Astrocyte (in vitro differentiated cells and primary cell): ENCODE data around the gene PYDC1. TPM values are rescaled to one million over a fixed set of nuclear protein-coding genes. Genes with fewer than 3 reads are reported as not detected.

Experiments
- DNase-seq: peaks from one replicate; pipeline ENCODE4 v3.0.0-alpha.2; 2010; ENCODE audit warnings: low read depth
- FAIRE-seq: peaks from 2 replicates; lab custom pipeline; 2011; peaks lifted over from hg19 to GRCh38; lab: Jason Lieb, UNC
- H2AFZ ChIP-seq: 2 replicates; pipeline ENCODE4 v1.6.0; 2012; ENCODE audit warnings: low read depth, low read length, inconsistent platforms
- H3K27ac ChIP-seq: 2 replicates; pipeline ENCODE4 v1.5.1; 2011; ENCODE audit warnings: low read depth, low read length, inconsistent platforms
- H3K27me3 ChIP-seq: 2 replicates; pipeline ENCODE4 v1.6.0; 2011; ENCODE audit warnings: low read length, inconsistent platforms; ENCODE audit not compliant: insufficient read depth
- H3K36me3 ChIP-seq: 2 replicates; pipeline ENCODE4 v1.5.1; 2011; ENCODE audit warnings: low read length, inconsistent platforms; ENCODE audit not compliant: insufficient read depth
- H3K4me1 ChIP-seq: 2 replicates; pipeline ENCODE4 v1.5.1; 2011; ENCODE audit warnings: low read length, inconsistent platforms; ENCODE audit not compliant: insufficient read depth
- H3K4me2 ChIP-seq: 2 replicates; pipeline ENCODE4 v1.6.0; 2012; ENCODE audit warnings: low read length, inconsistent platforms
- H3K4me3 ChIP-seq: 2 replicates; pipeline ENCODE4 v1.5.1; 2011; ENCODE audit warnings: low read depth, mild to moderate bottlenecking, low read length, inconsistent platforms; ENCODE audit not compliant: insufficient read depth
- H3K79me2 ChIP-seq: 2 replicates; pipeline ENCODE4 v1.6.0; 2012; ENCODE audit warnings: mild to moderate bottlenecking, low read length, inconsistent platforms; ENCODE audit not compliant: insufficient read depth
- H3K9ac ChIP-seq: 2 replicates; pipeline ENCODE4 v1.6.0; 2012; ENCODE audit warnings: mild to moderate bottlenecking, low read length, inconsistent platforms
- H3K9me3 ChIP-seq: 2 replicates; pipeline ENCODE4 v1.5.1; 2012; ENCODE audit warnings: low read depth, mild to moderate bottlenecking, low read length, inconsistent platforms; ENCODE audit not compliant: insufficient read depth
- H4K20me1 ChIP-seq: 2 replicates; pipeline ENCODE4 v1.6.0; 2012; ENCODE audit warnings: low read length, inconsistent platforms; ENCODE audit not compliant: insufficient read depth
- H3K27ac Mint-ChIP-seq: one replicate; pipeline ENCODE4 v1.8.0; 2021; ENCODE audit warnings: mild to moderate bottlenecking, mixed read lengths; ENCODE audit not compliant: unreplicated experiment
- H3K27me3 Mint-ChIP-seq: one replicate; pipeline ENCODE4 v1.8.0; 2021; ENCODE audit warnings: low read depth, mixed read lengths; ENCODE audit not compliant: unreplicated experiment
- H3K36me3 Mint-ChIP-seq: one replicate; pipeline ENCODE4 v1.8.0; 2021; ENCODE audit warnings: low read depth, mixed read lengths; ENCODE audit not compliant: unreplicated experiment
- H3K4me1 Mint-ChIP-seq: one replicate; pipeline ENCODE4 v1.8.0; 2021; ENCODE audit warnings: low read depth, mixed read lengths; ENCODE audit not compliant: unreplicated experiment
- H3K4me3 Mint-ChIP-seq: one replicate; pipeline ENCODE4 v1.8.0; 2021; ENCODE audit warnings: mild to moderate bottlenecking, moderate library complexity, mixed read lengths; ENCODE audit not compliant: unreplicated experiment
- H3K9me3 Mint-ChIP-seq: one replicate; pipeline ENCODE4 v1.8.0; 2021; ENCODE audit warnings: mild to moderate bottlenecking, mixed read lengths; ENCODE audit not compliant: unreplicated experiment
- EZH2 ChIP-seq: IDR thresholded peaks from 2 replicates; pipeline ENCODE4 v1.6.1; 2012; ENCODE audit warnings: mild to moderate bottlenecking, low read length, inconsistent platforms; ENCODE audit not compliant: insufficient read depth
- total RNA-seq: library from RNA; stranded (reverse); gene quantifications from 2 replicates; pipeline ENCODE4 v1.2.1, GENCODE V29; 2021
- TF ChIP-seq, protein P1 (sequence below): IDR thresholded peaks from 2 replicates; pipeline ENCODE4 v1.5.1; 2011; ENCODE audit warnings: low read depth, mild to moderate bottlenecking, inconsistent platforms, low read length, moderate library complexity; ENCODE audit not compliant: insufficient read depth

PYDC1 gene
- total RNA-seq, 1 donor from 2014 or later, result not detected

DNA sequence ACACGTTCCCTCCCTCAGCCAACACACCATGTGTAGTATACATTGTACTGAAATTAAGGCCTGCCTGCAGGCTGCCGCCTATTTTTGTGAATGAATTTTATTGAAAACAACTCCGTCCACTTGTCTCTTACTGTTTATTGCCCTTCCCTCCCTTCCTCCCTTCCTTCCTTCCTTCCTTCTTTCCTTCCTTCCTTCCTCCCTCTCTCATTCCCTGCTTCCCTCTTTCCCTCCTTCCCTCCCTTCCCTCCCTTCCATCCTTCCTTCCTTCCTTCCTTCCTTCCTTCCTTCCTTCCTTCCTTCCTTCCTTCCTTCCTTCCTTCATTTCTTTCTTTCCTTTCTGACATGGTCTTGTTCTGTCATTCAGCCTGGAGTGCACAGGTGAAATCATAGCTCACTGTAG is 45.1 kb upstream of the PYDC1 start:
- no peak overlapping the region for H3K4me2 ChIP-seq
- H2AFZ ChIP-seq, result no peak overlapping the region
- no peaks in the 10 kb centered on the region for H3K4me1 Mint-ChIP-seq
- no peaks in the 10 kb centered on the region for H3K9me3 ChIP-seq
- H3K9ac ChIP-seq, result no peak overlapping the region
- no peaks in the 10 kb centered on the region for H3K27me3 ChIP-seq
- H3K79me2 ChIP-seq, result no peaks in the 10 kb centered on the region
- H3K4me1 ChIP-seq, result no peaks in the 10 kb centered on the region
- H3K4me3 ChIP-seq, result no peak overlapping the region
- no peak for FAIRE-seq
- no peak for DNase-seq
- H3K36me3 Mint-ChIP-seq, result no peaks in the 10 kb centered on the region
- no peak overlapping the region for H3K4me3 Mint-ChIP-seq
- TF ChIP-seq, protein P1, sequence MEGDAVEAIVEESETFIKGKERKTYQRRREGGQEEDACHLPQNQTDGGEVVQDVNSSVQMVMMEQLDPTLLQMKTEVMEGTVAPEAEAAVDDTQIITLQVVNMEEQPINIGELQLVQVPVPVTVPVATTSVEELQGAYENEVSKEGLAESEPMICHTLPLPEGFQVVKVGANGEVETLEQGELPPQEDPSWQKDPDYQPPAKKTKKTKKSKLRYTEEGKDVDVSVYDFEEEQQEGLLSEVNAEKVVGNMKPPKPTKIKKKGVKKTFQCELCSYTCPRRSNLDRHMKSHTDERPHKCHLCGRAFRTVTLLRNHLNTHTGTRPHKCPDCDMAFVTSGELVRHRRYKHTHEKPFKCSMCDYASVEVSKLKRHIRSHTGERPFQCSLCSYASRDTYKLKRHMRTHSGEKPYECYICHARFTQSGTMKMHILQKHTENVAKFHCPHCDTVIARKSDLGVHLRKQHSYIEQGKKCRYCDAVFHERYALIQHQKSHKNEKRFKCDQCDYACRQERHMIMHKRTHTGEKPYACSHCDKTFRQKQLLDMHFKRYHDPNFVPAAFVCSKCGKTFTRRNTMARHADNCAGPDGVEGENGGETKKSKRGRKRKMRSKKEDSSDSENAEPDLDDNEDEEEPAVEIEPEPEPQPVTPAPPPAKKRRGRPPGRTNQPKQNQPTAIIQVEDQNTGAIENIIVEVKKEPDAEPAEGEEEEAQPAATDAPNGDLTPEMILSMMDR, result no peak
- no peak for TF ChIP-seq EZH2
- H3K27ac ChIP-seq, result no peak overlapping the region
- H4K20me1 ChIP-seq, result no peaks in the 10 kb centered on the region
- no peaks in the 10 kb centered on the region for H3K36me3 ChIP-seq
- H3K27ac Mint-ChIP-seq, result no peak overlapping the region
- H3K27me3 Mint-ChIP-seq, result peaks cover 14% of the 10 kb centered on the region
- H3K9me3 Mint-ChIP-seq, result peaks cover 2% of the 10 kb centered on the region

GRCh38 chr16:31260136-31260931 is 43.4 kb upstream of the PYDC1 start:
- H3K27me3 ChIP-seq, result no peaks in the 10 kb centered on the region
- no peak overlapping the region for H3K9ac ChIP-seq
- peaks cover 13% of the 10 kb centered on the region for H3K27me3 Mint-ChIP-seq
- no peaks in the 10 kb centered on the region for H3K4me1 Mint-ChIP-seq
- H3K27ac Mint-ChIP-seq, result no peak overlapping the region
- H3K27ac ChIP-seq, result no peak overlapping the region
- no peaks in the 10 kb centered on the region for H3K36me3 Mint-ChIP-seq
- no peak overlapping the region for H3K4me2 ChIP-seq
- H3K79me2 ChIP-seq, result no peaks in the 10 kb centered on the region
- peaks cover 2% of the 10 kb centered on the region for H3K9me3 Mint-ChIP-seq
- H3K4me3 ChIP-seq, result no peak overlapping the region
- H2AFZ ChIP-seq, result no peak overlapping the region
- H3K9me3 ChIP-seq, result no peaks in the 10 kb centered on the region
- DNase-seq (no peak), FAIRE-seq (no peak)
- H3K4me3 Mint-ChIP-seq, result no peak overlapping the region
- H4K20me1 ChIP-seq, result no peaks in the 10 kb centered on the region
- TF ChIP-seq EZH2, result no peak
- TF ChIP-seq, protein P1, result no peak
- no peaks in the 10 kb centered on the region for H3K4me1 ChIP-seq
- no peaks in the 10 kb centered on the region for H3K36me3 ChIP-seq

DNA sequence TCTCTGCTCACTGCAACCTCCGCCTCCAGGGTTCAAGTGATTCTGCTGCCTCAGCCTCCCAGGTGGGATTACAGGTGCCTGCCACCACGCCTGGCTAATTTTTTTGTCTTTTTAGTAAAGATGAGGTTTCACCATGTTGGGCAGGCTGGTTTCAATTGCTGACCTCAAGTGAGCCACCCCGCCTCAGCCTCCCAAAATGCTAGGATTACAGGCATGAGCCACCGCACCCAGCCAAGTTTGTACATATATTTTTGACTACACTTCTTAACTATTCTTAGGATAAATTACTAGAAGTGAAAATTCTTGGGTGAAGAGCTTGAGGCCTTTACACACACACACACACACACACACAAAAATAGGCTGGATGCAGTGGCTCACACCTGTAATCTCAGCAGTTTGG is 41.4 kb upstream of the PYDC1 start:
- DNase-seq (no peak), FAIRE-seq (no peak)
- Mint-ChIP-seq H3K36me3 (no peaks in the 10 kb centered on the region), H3K9me3 (peaks cover 2% of the 10 kb centered on the region), H3K27me3 (peaks cover 15% of the 10 kb centered on the region), H3K4me3 (no peak overlapping the region), H3K4me1 (peaks cover 3% of the 10 kb centered on the region), H3K27ac (no peak overlapping the region)
- Histone ChIP-seq H3K4me2 (no peak overlapping the region), H3K36me3 (no peaks in the 10 kb centered on the region), H3K79me2 (no peaks in the 10 kb centered on the region), H2AFZ (no peak overlapping the region), H3K27ac (no peak overlapping the region), H4K20me1 (no peaks in the 10 kb centered on the region), H3K9ac (no peak overlapping the region), H3K27me3 (peaks cover 2% of the 10 kb centered on the region), H3K9me3 (no peaks in the 10 kb centered on the region), H3K4me3 (no peak overlapping the region), H3K4me1 (no peaks in the 10 kb centered on the region)
- TF ChIP-seq, protein P1, result no peak
